ENCODE measurements around the gene SELENON.

SELENON gene

GRCh38 chr1:25867210-25867991 lies 67.4 kb downstream of the SELENON start:
- DNase-seq (ENCODE audit: low spot score in 2 of 2) = no peak
- Mint-ChIP-seq H3K4me1 (no peaks in the 10 kb centered on the region), H3K27ac (no peak overlapping the region), H3K9me3 (no peaks in the 10 kb centered on the region), H3K4me3 (no peak overlapping the region), H3K36me3 (no peaks in the 10 kb centered on the region)
- no peak for ATAC-seq

Data from stimulated activated effector memory CD8-positive, alpha-beta T cell treated with anti-CD3 and anti-CD28 coated beads, Interleukin-12 subunit alpha, Interleukin-12 subunit beta, amount 100 ng/mL, for 72 hours (primary cell).